ENCODE results near the gene ISOC2.

DNA sequence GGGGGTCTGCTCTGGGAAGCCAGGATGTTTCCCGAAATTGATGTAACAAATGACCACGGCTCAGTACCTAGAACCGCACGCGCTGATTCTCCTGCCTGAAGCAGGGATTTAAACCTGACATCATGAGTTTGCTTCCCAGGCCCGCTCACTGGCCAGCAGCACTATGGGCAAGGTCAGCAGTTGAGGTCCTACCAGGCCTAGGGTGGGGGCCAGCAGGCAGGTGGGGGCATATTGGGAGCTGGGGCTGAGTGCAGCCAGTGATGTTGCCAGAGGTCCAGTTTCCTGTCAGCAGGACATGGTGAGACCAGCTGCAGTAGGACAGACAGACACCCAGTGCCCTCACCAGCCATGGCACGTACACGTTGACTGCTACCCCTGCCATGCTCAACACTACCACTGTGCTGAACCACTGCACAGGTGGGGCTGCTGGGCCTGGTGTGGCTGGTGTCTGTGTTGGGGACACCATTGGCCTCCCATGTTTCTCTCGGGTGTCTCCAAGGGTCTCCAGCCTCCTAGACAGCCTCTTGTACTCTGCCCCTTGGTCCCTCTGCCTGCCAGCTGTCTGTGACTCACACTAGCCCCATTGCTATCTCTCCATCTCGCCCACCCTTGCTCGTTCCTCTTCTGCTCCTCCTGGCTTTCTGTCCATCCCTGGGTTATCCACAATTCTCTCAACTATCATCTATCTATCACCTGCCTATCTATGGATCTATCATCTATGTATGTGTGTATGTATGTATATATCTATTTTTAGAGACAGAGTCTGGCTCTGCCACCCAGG lies 4.2 kb upstream of the ISOC2 start:
- TF ChIP-seq ZNF316 (IDR thresholded peaks at IDR 0.05) = no peak
- TF ChIP-seq, protein P1, sequence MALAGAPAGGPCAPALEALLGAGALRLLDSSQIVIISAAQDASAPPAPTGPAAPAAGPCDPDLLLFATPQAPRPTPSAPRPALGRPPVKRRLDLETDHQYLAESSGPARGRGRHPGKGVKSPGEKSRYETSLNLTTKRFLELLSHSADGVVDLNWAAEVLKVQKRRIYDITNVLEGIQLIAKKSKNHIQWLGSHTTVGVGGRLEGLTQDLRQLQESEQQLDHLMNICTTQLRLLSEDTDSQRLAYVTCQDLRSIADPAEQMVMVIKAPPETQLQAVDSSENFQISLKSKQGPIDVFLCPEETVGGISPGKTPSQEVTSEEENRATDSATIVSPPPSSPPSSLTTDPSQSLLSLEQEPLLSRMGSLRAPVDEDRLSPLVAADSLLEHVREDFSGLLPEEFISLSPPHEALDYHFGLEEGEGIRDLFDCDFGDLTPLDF (CRISPR knock-in tag; IDR thresholded peaks at IDR 0.05) = no peak
- no peak for TF ChIP-seq U2AF2 (optimal IDR thresholded peaks at IDR 0.05; ENCODE audit: low read depth, low read length)
- no peak for TF ChIP-seq YBX1 (IDR thresholded peaks at IDR 0.05)
